ENCODE measurements around the gene OR2G6.

The OR2G6 gene

GRCh38 chr1:248576260-248576980 is 68.5 kb downstream of the OR2G6 start:
- DNase-seq (ENCODE audit: extremely low read depth, insufficient read length) = no peak
- no peaks in the 10 kb centered on the region for H3K27me3 ChIP-seq (replicated peaks; ENCODE audit: control insufficient read depth, insufficient read depth, low read length)
- no peak overlapping the region for H3K4me3 ChIP-seq (replicated peaks; ENCODE audit: low read depth, low read length)
- H3K36me3 ChIP-seq (ENCODE audit: control insufficient read depth, insufficient read depth, low read length) = no peaks in the 10 kb centered on the region
- no peak for TF ChIP-seq CTCF (IDR thresholded peaks at IDR 0.05; ENCODE audit: insufficient read depth, low read length, poor library complexity, severe bottlenecking)
